H1 (cell line): Measurements from ENCODE around the gene NR4A2. TPM values are rescaled to one million over a fixed set of nuclear protein-coding genes. Genes with fewer than 3 reads are reported as not detected.

Experiments used
- CHD1 ChIP-seq: IDR thresholded peaks from 2 replicates; pipeline ENCODE4 v1.6.1; 2012; ENCODE audit warnings: low read depth, low read length, improper control_type of control experiment
- NRF1 ChIP-seq: IDR thresholded peaks from 2 replicates; pipeline ENCODE4 v1.6.1; 2011; ENCODE audit warnings: mild to moderate bottlenecking, low read depth, low read length, improper control_type of control experiment
- polyA plus RNA-seq, 7 experiments: library from polyadenylated mRNA; depleted of rRNA in 3 of 7; stranded (reverse) in 5 of 7; unstranded in 2 of 7; fragments of >200 nt in 5 of 7; fragments of 200-250 nt in 2 of 7; gene quantifications; 1 replicate in 5 of 7; 2 replicates in 1 of 7; 4 replicates in 1 of 7; pipeline versions ENCODE4 v1.2.1 to v1.2.3, GENCODE V29; 2011 to 2013; ENCODE audit warnings: missing spikeins in 2 of 7, mixed read lengths in 2 of 7
- total RNA-seq: library from RNA; stranded (reverse); fragmentation: NEBNext Ultra II Directional; extraction: Animal tissue kit (Norgen Biotek cat#: 25700); gene quantifications from 2 replicates; pipeline ENCODE4 v1.2.1, GENCODE V29; 2021

NR4A2 gene
- total and polyA plus RNA-seq, 2 of the 8 experiments (the other 6 are each of a cell fraction or from before 2014, with no cell fraction given) = 0.15 to 1.7 TPM

DNA sequence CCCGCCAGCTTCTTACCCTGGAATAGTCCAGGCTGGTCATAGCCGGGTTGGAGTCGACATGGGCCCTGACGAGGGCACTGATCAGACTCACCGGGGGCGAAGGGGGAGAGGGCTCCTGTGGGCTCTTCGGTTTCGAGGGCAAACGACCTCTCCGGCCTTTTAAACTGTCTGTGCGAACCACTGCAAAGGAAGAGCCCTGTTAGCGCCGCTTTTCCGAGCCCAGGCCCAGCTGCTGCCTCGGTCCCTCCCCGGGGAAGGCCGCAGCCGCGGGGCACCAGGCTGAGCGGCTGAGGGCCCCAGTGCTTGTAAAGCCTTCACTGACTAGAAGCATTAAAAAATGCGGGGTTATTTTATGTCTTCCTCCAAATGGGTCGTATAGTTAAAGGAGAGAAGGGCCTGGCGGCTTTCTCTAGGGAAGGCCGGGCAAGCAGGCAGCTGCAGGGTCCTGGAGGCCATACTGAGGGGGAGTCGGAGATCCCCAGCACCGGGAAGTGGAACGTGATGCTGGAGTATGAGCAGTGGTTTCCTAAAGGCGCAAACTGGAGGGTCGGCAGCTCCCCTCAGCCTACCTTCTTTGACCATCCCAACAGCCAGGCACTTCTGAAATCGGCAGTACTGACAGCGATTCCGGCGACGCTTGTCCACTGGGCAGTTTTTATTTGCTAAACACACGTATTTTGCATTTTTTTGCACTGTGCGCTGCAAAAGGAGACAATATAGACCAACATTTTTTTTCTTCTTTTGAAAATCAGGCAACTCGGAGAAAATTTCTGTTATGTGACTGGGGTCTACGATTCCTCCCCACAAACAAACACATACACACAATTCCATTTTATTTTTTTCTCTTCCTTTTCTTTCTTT is 4.5 kb downstream of the NR4A2 start (continued):
- TF ChIP-seq CHD1 (no peak), NRF1 (no peak)
